Coronary artery (tissue), 2 donors: ENCODE data around the gene USP28.

Experiments used
- DNase-seq: peaks from one replicate; pipeline ENCODE4 v3.0.0-alpha.2; 2017; ENCODE audit warnings: low spot score
- H3K27ac ChIP-seq, 2 donors: fragments of 200-600 bp; sonication (generic); one replicate each; pipeline ENCODE4 v1.5.1; 2016 to 2019
- H3K4me3 ChIP-seq: fragments of 200-600 bp; sonication (generic); 2 replicates; pipeline ENCODE4 v1.5.1; 2016; ENCODE audit warnings: mild to moderate bottlenecking, moderate library complexity
- CTCF ChIP-seq: fragments of 200-600 bp; sonication (generic); IDR thresholded peaks from one replicate; pipeline ENCODE4 v1.5.1; 2019; ENCODE audit warnings: antibody characterized with exemption

Gene USP28

GRCh38 chr11:113760241-113760640, 115.1 kb downstream of the USP28 start:
- Histone ChIP-seq H3K27ac (no peak overlapping the region), H3K4me3 (no peak overlapping the region)
- no peak for DNase-seq
- TF ChIP-seq CTCF = no peak

GRCh38 chr11:113752932-113753331, 122.4 kb downstream of the USP28 start:
- Histone ChIP-seq H3K27ac (no peak overlapping the region), H3K4me3 (no peak overlapping the region)
- no peak for TF ChIP-seq CTCF
- DNase-seq = no peak
